Smooth muscle cell (in vitro differentiated cells): ENCODE results near the gene GPHN. TPM values are rescaled to one million over a fixed set of nuclear protein-coding genes. Genes with fewer than 3 reads are reported as not detected.

Source experiments
- DNase-seq: peaks from one replicate; lab custom pipeline; 2025; ENCODE audit not compliant: unreplicated experiment; lab: John Stamatoyannopoulos, UW
- H2AFZ ChIP-seq: fragments of 200-600 bp; sonication (generic); 2 replicates; pipeline ENCODE4 v1.6.0; 2016; ENCODE audit warnings: antibody characterized with exemption, low read depth, mild to moderate bottlenecking
- H3F3A ChIP-seq: fragments of 200-600 bp; sonication (generic); 2 replicates; pipeline ENCODE4 v1.6.0; 2017; ENCODE audit warnings: antibody characterized with exemption, low read depth
- H3K27ac ChIP-seq: fragments of 200-600 bp; sonication (generic); 2 replicates; pipeline ENCODE4 v1.5.1; 2016; ENCODE audit warnings: low read depth, mild to moderate bottlenecking
- H3K27me3 ChIP-seq: fragments of 200-600 bp; sonication (generic); 2 replicates; pipeline ENCODE4 v1.6.1; 2016; ENCODE audit warnings: low read depth, mild to moderate bottlenecking
- H3K36me3 ChIP-seq: fragments of 200-600 bp; sonication (generic); 2 replicates; pipeline ENCODE4 v1.5.1; 2016; ENCODE audit warnings: low read depth
- H3K4me1 ChIP-seq: fragments of 200-600 bp; sonication (generic); 2 replicates; pipeline ENCODE4 v1.5.1; 2016; ENCODE audit warnings: low read depth
- H3K4me2 ChIP-seq: fragments of 200-600 bp; sonication (generic); 2 replicates; pipeline ENCODE4 v1.6.0; 2016; ENCODE audit warnings: mild to moderate bottlenecking
- H3K4me3 ChIP-seq: fragments of 200-600 bp; sonication (generic); 2 replicates; pipeline ENCODE4 v1.5.1; 2016; ENCODE audit warnings: mild to moderate bottlenecking
- H3K79me2 ChIP-seq: fragments of 200-600 bp; sonication (generic); 2 replicates; pipeline ENCODE4 v1.6.0; 2016; ENCODE audit warnings: low read depth, mild to moderate bottlenecking
- H3K9ac ChIP-seq: fragments of 200-600 bp; sonication (generic); 2 replicates; pipeline ENCODE4 v1.6.0; 2016; ENCODE audit warnings: low read depth
- H3K9me3 ChIP-seq: fragments of 200-600 bp; sonication (generic); replicated peaks from 2 replicates; pipeline ENCODE4 v1.5.1; 2016; ENCODE audit warnings: low read depth
- H4K20me1 ChIP-seq: fragments of 200-600 bp; sonication (generic); 2 replicates; pipeline ENCODE4 v1.6.0; 2016; ENCODE audit warnings: low read depth
- WGBS: methylation state at CpG from one replicate; pipeline ENCODE4 v1.1.7; 2016; ENCODE audit warnings: low lambda C conversion rate; 5-methylcytosine and 5-hydroxymethylcytosine counted together
- polyA plus RNA-seq: library from polyadenylated mRNA; unstranded; fragments of >200 nt; fragmentation: Nextera tagmentation; extraction: Ambion mirVana; gene quantifications from 2 replicates; pipeline ENCODE4 v1.2.1, GENCODE V29; 2016
- total RNA-seq: library from RNA; depleted of rRNA; stranded (reverse); fragments of >200 nt; gene quantifications from 2 replicates; pipeline ENCODE4 v1.2.3, GENCODE V29; 2014
- TF ChIP-seq, protein P1 (sequence below): fragments of 200-600 bp; sonication (generic); IDR thresholded peaks from 2 replicates; pipeline ENCODE4 v1.5.1; 2017; ENCODE audit warnings: borderline replicate concordance, mild to moderate bottlenecking, antibody characterized with exemption; ENCODE audit not compliant: insufficient read depth, poor library complexity, severe bottlenecking

The GPHN gene
- total and polyA plus RNA-seq, 2 experiments from 2014 or later, result 8.6 to 18.9 TPM

DNA sequence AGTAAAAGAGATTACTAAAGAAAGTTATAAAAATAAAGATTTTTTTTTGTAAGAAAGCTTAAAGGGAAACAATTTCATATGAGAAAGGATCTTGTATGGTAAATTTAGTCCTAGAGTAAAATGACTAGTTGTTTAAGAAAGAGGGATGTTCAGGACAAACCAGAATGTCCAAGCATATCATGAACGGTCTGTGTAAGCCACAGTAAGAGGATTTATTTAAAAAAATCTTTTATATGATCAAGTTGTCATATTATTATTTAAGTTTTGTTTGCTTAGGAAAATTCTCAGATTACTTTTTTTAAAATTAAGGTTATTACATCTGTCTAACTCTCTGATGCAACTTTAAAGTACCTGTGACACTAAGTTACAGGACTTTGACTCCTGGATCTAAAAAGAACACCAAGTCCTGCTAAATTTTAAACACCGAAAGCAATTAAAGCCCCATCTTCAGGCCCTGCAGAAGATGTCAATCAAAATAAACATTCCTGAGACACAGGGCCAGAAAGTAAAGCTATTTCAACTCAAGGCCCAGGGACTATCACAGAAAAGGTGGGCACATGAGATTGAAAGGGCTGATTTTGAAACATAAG, 39.1 kb upstream of the GPHN start:
- H3K79me2 ChIP-seq, result no peaks in the 10 kb centered on the region
- H3K27me3 ChIP-seq, result no peaks in the 10 kb centered on the region
- H3K9ac ChIP-seq, result no peak overlapping the region
- no peak overlapping the region for H3K27ac ChIP-seq
- no peak overlapping the region for H2AFZ ChIP-seq
- no peaks in the 10 kb centered on the region for H3K36me3 ChIP-seq
- H3K9me3 ChIP-seq, result no peaks in the 10 kb centered on the region
- H3K4me2 ChIP-seq, result no peak overlapping the region
- H3K4me1 ChIP-seq, result no peaks in the 10 kb centered on the region
- H3K4me3 ChIP-seq, result no peak overlapping the region
- TF ChIP-seq, protein P1, sequence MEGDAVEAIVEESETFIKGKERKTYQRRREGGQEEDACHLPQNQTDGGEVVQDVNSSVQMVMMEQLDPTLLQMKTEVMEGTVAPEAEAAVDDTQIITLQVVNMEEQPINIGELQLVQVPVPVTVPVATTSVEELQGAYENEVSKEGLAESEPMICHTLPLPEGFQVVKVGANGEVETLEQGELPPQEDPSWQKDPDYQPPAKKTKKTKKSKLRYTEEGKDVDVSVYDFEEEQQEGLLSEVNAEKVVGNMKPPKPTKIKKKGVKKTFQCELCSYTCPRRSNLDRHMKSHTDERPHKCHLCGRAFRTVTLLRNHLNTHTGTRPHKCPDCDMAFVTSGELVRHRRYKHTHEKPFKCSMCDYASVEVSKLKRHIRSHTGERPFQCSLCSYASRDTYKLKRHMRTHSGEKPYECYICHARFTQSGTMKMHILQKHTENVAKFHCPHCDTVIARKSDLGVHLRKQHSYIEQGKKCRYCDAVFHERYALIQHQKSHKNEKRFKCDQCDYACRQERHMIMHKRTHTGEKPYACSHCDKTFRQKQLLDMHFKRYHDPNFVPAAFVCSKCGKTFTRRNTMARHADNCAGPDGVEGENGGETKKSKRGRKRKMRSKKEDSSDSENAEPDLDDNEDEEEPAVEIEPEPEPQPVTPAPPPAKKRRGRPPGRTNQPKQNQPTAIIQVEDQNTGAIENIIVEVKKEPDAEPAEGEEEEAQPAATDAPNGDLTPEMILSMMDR, result no peak
- no peaks in the 10 kb centered on the region for H4K20me1 ChIP-seq
- no peak for DNase-seq
- H3F3A ChIP-seq, result no peaks in the 10 kb centered on the region
- 85% methylated on average over 2 of the region's 2 CpGs for WGBS

DNA sequence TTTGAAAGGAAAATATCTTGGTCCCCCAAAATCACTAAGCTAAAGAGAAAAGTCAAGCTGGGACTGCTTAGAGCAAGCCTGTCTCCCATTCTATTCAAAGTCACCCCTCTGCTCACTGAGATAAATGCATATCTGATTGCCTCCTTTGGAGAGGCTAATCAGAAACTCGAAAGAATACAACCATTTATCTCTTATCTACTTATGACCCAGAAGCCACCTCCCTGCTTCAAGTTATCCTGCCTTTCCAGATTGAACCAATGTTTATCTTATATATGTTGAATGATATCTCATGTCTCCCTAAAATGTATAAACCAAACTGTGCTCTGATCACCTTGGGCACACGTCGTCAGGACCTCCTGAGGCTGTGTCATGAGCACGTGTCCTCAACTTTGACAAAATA, 36.4 kb upstream of the GPHN start:
- Histone ChIP-seq H3K4me1 (no peaks in the 10 kb centered on the region), H4K20me1 (no peaks in the 10 kb centered on the region), H3K27ac (no peak overlapping the region), H3K4me3 (no peak overlapping the region), H3K9ac (no peak overlapping the region), H3K9me3 (no peaks in the 10 kb centered on the region), H3K79me2 (no peaks in the 10 kb centered on the region), H2AFZ (no peak overlapping the region), H3K4me2 (no peak overlapping the region), H3K27me3 (no peaks in the 10 kb centered on the region), H3K36me3 (no peaks in the 10 kb centered on the region), H3F3A (no peaks in the 10 kb centered on the region)
- DNase-seq, result no peak
- 84% methylated on average over 4 of the region's 4 CpGs for WGBS
- TF ChIP-seq, protein P1, result no peak

DNA sequence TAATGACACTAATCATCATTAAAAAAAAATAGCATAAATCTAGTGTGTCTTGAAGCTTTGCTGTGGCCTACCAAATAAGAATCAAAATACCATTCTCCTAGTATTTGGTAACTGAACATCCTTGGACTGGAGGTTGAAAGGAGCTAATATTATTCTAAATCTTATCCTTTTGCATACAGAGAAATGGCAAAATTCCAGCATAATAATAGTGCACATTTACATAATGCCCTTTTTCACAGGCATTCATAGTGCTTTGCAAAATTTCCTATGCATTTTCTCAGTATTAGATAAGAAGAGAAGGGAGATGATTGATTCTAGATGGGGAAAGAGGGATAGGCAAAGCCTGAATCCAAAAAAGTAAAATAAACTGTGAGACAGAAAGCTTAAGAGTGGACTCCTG, 35.7 kb upstream of the GPHN start:
- H3K27me3 ChIP-seq, result no peaks in the 10 kb centered on the region
- no peak for DNase-seq
- H3K4me2 ChIP-seq, result no peak overlapping the region
- no peaks in the 10 kb centered on the region for H3K4me1 ChIP-seq
- no peaks in the 10 kb centered on the region for H3K36me3 ChIP-seq
- H3K9me3 ChIP-seq, result no peaks in the 10 kb centered on the region
- no peaks in the 10 kb centered on the region for H3K79me2 ChIP-seq
- H3F3A ChIP-seq, result no peaks in the 10 kb centered on the region
- no peak overlapping the region for H2AFZ ChIP-seq
- TF ChIP-seq, protein P1, result no peak
- no peaks in the 10 kb centered on the region for H4K20me1 ChIP-seq
- H3K4me3 ChIP-seq, result no peak overlapping the region
- H3K27ac ChIP-seq, result no peak overlapping the region
- H3K9ac ChIP-seq, result no peak overlapping the region

DNA sequence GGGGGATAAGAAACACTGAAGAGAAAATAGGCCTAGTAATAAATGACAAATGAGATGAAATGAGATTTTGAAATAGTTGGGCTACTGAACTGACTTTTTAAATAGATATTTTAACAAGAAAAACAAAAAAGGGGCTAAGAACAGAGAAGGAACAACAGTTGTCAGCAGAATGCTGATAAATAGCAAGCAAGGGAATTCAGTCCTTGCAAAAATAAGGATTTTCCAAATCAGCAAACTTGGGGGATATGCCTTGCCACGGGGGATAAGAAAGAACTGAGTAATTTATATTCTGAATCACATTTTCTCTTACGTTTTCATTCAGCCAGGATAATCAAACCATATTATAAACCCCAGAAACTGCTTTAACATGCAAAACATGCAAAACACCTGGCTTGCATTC, 34.7 kb upstream of the GPHN start:
- TF ChIP-seq, protein P1, result no peak
- Histone ChIP-seq H3K27ac (no peak overlapping the region), H3K36me3 (no peaks in the 10 kb centered on the region), H3K4me1 (no peaks in the 10 kb centered on the region), H4K20me1 (no peaks in the 10 kb centered on the region), H3F3A (no peaks in the 10 kb centered on the region), H3K4me3 (no peak overlapping the region), H3K27me3 (no peaks in the 10 kb centered on the region), H2AFZ (no peak overlapping the region), H3K4me2 (no peak overlapping the region), H3K9me3 (no peaks in the 10 kb centered on the region), H3K79me2 (no peaks in the 10 kb centered on the region), H3K9ac (no peak overlapping the region)
- DNase-seq, result no peak
- WGBS, result 80% methylated on average over 2 of the region's 2 CpGs
